ENCODE data around the gene SEC24D. TPM values are rescaled to one million over a fixed set of nuclear protein-coding genes. Genes with fewer than 3 reads are reported as not detected.

Gene SEC24D
- total and polyA plus RNA-seq, 2 of the 8 experiments (the other 6 are each of a cell fraction or from before 2014, with no cell fraction given), result 28.9 to 91.6 TPM

- TF ChIP-seq CHD7 (IDR thresholded peaks at IDR 0.05; ENCODE audit: insufficient replicate concordance, low read length) (no peak), TBP (IDR thresholded peaks at IDR 0.05; ENCODE audit: low read depth, low read length) (no peak), E2F6 (IDR thresholded peaks at IDR 0.05) (no peak), EZH2 (IDR thresholded peaks at IDR 0.05; ENCODE audit: low read depth, low read length, severe bottlenecking) (no peak), HDAC6 (IDR thresholded peaks at IDR 0.05; ENCODE audit: low read depth, low read length) (no peak), RNF2 (IDR thresholded peaks at IDR 0.05; ENCODE audit: borderline replicate concordance, low read depth, low read length, missing control alignments, poor library complexity, severe bottlenecking) (no peak), SIX5 (IDR thresholded peaks at IDR 0.05; ENCODE audit: low read depth, low read length) (no peak), BACH1 (IDR thresholded peaks at IDR 0.05; ENCODE audit: low read length) (no peak), JUN (IDR thresholded peaks at IDR 0.05; ENCODE audit: low read depth, low read length) (no peak), POU5F1 (IDR thresholded peaks at IDR 0.05; ENCODE audit: low read depth, low read length) (no peak)
Measured at GRCh38 chr4:118751629-118752323, 84.2 kb downstream of the SEC24D start (continued).
